Smooth muscle cell (in vitro differentiated cells): ENCODE data around the gene PCDHB9. TPM values are rescaled to one million over a fixed set of nuclear protein-coding genes. Genes with fewer than 3 reads are reported as not detected.
A peak's percentile ranks its signal among the peaks of the same experiment; 100 is the strongest.
"Not testable (repeated sequence)": the region's sequence is repeated elsewhere in the genome, so short reads cannot be mapped to it uniquely, and the experiment has no call there.

Experiments
- DNase-seq: peaks from one replicate; lab custom pipeline; 2025; ENCODE audit not compliant: unreplicated experiment; lab: John Stamatoyannopoulos, UW
- H2AFZ ChIP-seq: fragments of 200-600 bp; sonication (generic); 2 replicates; pipeline ENCODE4 v1.6.0; 2016; ENCODE audit warnings: antibody characterized with exemption, low read depth, mild to moderate bottlenecking
- H3F3A ChIP-seq: fragments of 200-600 bp; sonication (generic); 2 replicates; pipeline ENCODE4 v1.6.0; 2017; ENCODE audit warnings: antibody characterized with exemption, low read depth
- H3K27ac ChIP-seq: fragments of 200-600 bp; sonication (generic); 2 replicates; pipeline ENCODE4 v1.5.1; 2016; ENCODE audit warnings: low read depth, mild to moderate bottlenecking
- H3K27me3 ChIP-seq: fragments of 200-600 bp; sonication (generic); 2 replicates; pipeline ENCODE4 v1.6.1; 2016; ENCODE audit warnings: low read depth, mild to moderate bottlenecking
- H3K36me3 ChIP-seq: fragments of 200-600 bp; sonication (generic); 2 replicates; pipeline ENCODE4 v1.5.1; 2016; ENCODE audit warnings: low read depth
- H3K4me1 ChIP-seq: fragments of 200-600 bp; sonication (generic); 2 replicates; pipeline ENCODE4 v1.5.1; 2016; ENCODE audit warnings: low read depth
- H3K4me2 ChIP-seq: fragments of 200-600 bp; sonication (generic); 2 replicates; pipeline ENCODE4 v1.6.0; 2016; ENCODE audit warnings: mild to moderate bottlenecking
- H3K4me3 ChIP-seq: fragments of 200-600 bp; sonication (generic); 2 replicates; pipeline ENCODE4 v1.5.1; 2016; ENCODE audit warnings: mild to moderate bottlenecking
- H3K79me2 ChIP-seq: fragments of 200-600 bp; sonication (generic); 2 replicates; pipeline ENCODE4 v1.6.0; 2016; ENCODE audit warnings: low read depth, mild to moderate bottlenecking
- H3K9ac ChIP-seq: fragments of 200-600 bp; sonication (generic); 2 replicates; pipeline ENCODE4 v1.6.0; 2016; ENCODE audit warnings: low read depth
- H3K9me3 ChIP-seq: fragments of 200-600 bp; sonication (generic); replicated peaks from 2 replicates; pipeline ENCODE4 v1.5.1; 2016; ENCODE audit warnings: low read depth
- H4K20me1 ChIP-seq: fragments of 200-600 bp; sonication (generic); 2 replicates; pipeline ENCODE4 v1.6.0; 2016; ENCODE audit warnings: low read depth
- CTCF ChIP-seq: fragments of 200-600 bp; sonication (generic); IDR thresholded peaks from 2 replicates; pipeline ENCODE4 v1.5.1; 2017; ENCODE audit warnings: borderline replicate concordance, mild to moderate bottlenecking, antibody characterized with exemption; ENCODE audit not compliant: insufficient read depth, poor library complexity, severe bottlenecking
- WGBS: methylation state at CpG from one replicate; pipeline ENCODE4 v1.1.7; 2016; ENCODE audit warnings: low lambda C conversion rate; 5-methylcytosine and 5-hydroxymethylcytosine counted together
- polyA plus RNA-seq: library from polyadenylated mRNA; unstranded; fragments of >200 nt; fragmentation: Nextera tagmentation; extraction: Ambion mirVana; gene quantifications from 2 replicates; pipeline ENCODE4 v1.2.1, GENCODE V29; 2016
- total RNA-seq: library from RNA; depleted of rRNA; stranded (reverse); fragments of >200 nt; gene quantifications from 2 replicates; pipeline ENCODE4 v1.2.3, GENCODE V29; 2014

The PCDHB9 gene
- 4.1 and 6.5 TPM in 2 replicates for total RNA-seq
- 2.2 and 2.4 TPM in 2 replicates for polyA plus RNA-seq

- H3K36me3 ChIP-seq = no peaks in the 10 kb centered on the region
- H3K27ac ChIP-seq = no peak within 1 kb of the TSS
- H3K4me2 ChIP-seq = peak within 1 kb of the TSS; percentile 43
- 44% methylated on average over 9 of the region's 9 CpGs for WGBS
- TF ChIP-seq CTCF = peak; percentile 51
- H3K9me3 ChIP-seq = peaks cover 8% of the 10 kb centered on the region
- H4K20me1 ChIP-seq = no peaks in the 10 kb centered on the region
- no peaks in the 10 kb centered on the region for H3K4me1 ChIP-seq
- peak within 1 kb of the TSS; percentile 26 for H3K4me3 ChIP-seq
- H3F3A ChIP-seq = no peaks in the 10 kb centered on the region
- no peak for DNase-seq
- no peak within 1 kb of the TSS for H3K9ac ChIP-seq
- no peaks in the 10 kb centered on the region for H3K79me2 ChIP-seq
- H2AFZ ChIP-seq = no peak within 1 kb of the TSS
- H3K27me3 ChIP-seq = no peaks in the 10 kb centered on the region
Observed at GRCh38 chr5:141186897-141187512, at the start of gene PCDHB9. TSS of gene PCDHB9 (plus strand) at chr5:141187161. CDS start at chr5:141187319, 158 bp downstream.

DNA sequence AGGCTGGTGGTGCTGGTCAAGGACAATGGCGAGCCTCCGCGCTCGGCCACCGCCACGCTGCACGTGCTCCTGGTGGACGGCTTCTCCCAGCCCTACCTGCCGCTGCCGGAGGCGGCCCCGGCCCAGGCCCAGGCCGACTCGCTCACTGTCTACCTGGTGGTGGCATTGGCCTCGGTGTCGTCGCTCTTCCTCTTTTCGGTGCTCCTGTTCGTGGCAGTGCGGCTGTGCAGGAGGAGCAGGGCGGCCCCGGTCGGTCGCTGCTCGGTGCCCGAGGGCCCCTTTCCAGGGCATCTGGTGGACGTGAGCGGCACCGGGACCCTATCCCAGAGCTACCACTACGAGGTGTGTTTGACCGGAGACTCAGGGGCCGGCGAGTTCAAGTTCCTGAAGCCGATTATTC, 49.6 kb upstream of the PCDHB9 start:
- WGBS = 97% methylated on average over 34 of the region's 34 CpGs
- DNase-seq, H2AFZ ChIP-seq: not testable (repeated sequence)

GRCh38 chr5:141149812-141150211, 37.1 kb upstream of the PCDHB9 start, which contains the start of gene PCDHB6:
TSS of gene PCDHB6 (plus strand) at chr5:141150057. CDS start at chr5:141150258, 201 bp downstream.
- Histone ChIP-seq H3K9ac (no peak within 1 kb of the TSS), H3F3A (no peaks in the 10 kb centered on the region), H3K4me2 (no peak within 1 kb of the TSS), H4K20me1 (no peaks in the 10 kb centered on the region), H3K4me1 (no peaks in the 10 kb centered on the region), H3K79me2 (no peaks in the 10 kb centered on the region), H3K4me3 (no peak within 1 kb of the TSS), H2AFZ (no peak within 1 kb of the TSS), H3K9me3 (peaks cover 14% of the 10 kb centered on the region), H3K27ac (no peak within 1 kb of the TSS), H3K27me3 (no peaks in the 10 kb centered on the region), H3K36me3 (no peaks in the 10 kb centered on the region)
- TF ChIP-seq CTCF = no peak
- 74% methylated on average over 18 of the region's 18 CpGs for WGBS
- no peak for DNase-seq

More for the DNA sequence above, 49.6 kb upstream of the PCDHB9 start:
- not testable (repeated sequence) for H3K4me2 ChIP-seq, H3K27me3 ChIP-seq, H3K79me2 ChIP-seq, H3K9me3 ChIP-seq, H3F3A ChIP-seq, H3K4me3 ChIP-seq, H3K4me1 ChIP-seq, H4K20me1 ChIP-seq, H3K36me3 ChIP-seq, H3K9ac ChIP-seq, H3K27ac ChIP-seq

DNA sequence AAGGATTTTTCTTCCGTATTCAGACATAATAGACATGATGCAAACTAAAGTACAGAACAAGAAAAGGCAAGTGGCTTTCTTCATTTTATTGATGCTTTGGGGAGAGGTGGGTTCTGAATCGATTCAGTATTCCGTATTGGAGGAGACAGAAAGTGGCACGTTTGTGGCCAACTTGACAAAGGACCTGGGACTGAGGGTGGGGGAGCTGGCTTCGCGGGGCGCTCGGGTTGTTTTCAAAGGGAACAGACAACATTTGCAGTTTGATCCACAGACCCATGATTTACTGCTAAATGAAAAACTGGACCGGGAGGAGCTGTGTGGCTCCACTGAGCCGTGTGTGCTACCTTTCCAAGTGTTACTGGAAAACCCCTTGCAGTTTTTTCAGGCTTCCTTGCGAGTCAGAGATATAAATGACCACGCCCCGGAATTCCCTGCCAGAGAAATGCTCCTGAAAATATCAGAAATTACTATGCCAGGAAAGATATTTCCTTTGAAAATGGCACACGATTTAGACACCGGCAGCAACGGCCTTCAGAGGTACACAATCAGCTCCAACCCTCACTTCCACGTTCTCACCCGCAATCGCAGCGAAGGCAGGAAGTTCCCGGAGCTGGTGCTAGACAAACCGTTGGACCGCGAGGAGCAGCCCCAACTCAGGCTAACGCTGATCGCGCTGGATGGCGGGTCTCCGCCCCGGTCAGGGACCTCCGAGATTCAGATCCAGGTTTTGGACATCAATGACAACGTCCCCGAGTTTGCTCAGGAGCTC, 36.6 kb upstream of the PCDHB9 start:
- no peak for DNase-seq
- H3K27me3 ChIP-seq = no peaks in the 10 kb centered on the region

More for the DNA sequence above, 36.6 kb upstream of the PCDHB9 start:
- no peak overlapping the region for H3K4me2 ChIP-seq
- H3K36me3 ChIP-seq = no peaks in the 10 kb centered on the region
- WGBS = 97% methylated on average over 33 of the region's 33 CpGs
- H2AFZ ChIP-seq = no peak overlapping the region
- no peak for TF ChIP-seq CTCF
- H4K20me1 ChIP-seq = no peaks in the 10 kb centered on the region
- peaks cover 14% of the 10 kb centered on the region for H3K9me3 ChIP-seq
- no peaks in the 10 kb centered on the region for H3K79me2 ChIP-seq
- no peak overlapping the region for H3K4me3 ChIP-seq
- H3F3A ChIP-seq = no peaks in the 10 kb centered on the region
- H3K9ac ChIP-seq = no peak overlapping the region
- H3K4me1 ChIP-seq = no peaks in the 10 kb centered on the region
- H3K27ac ChIP-seq = no peak overlapping the region
